HG02610 (cell line): Measurements from ENCODE around the gene FAM229A.

Source experiments
- ATAC-seq: cut with Tn5 transposase; IDR thresholded peaks from one replicate; pipeline ENCODE4 v1.9.1; 2021; ENCODE audit warnings: mild to moderate bottlenecking, moderate library complexity; ENCODE audit not compliant: unreplicated experiment

Gene FAM229A

GRCh38 chr1:32332290-32333079 is 29.8 kb downstream of the FAM229A start:
- no peak for ATAC-seq

- ATAC-seq = no peak
Measured at GRCh38 chr1:32331549-32331948, 30.7 kb downstream of the FAM229A start.

GRCh38 chr1:32330558-32331151 is 31.6 kb downstream of the FAM229A start:
- no peak for ATAC-seq

- ATAC-seq = no peak
Measured at GRCh38 chr1:32329931-32330466, 32.3 kb downstream of the FAM229A start.

- no peak for ATAC-seq
Measured at GRCh38 chr1:32327204-32327603, 35.1 kb downstream of the FAM229A start.

GRCh38 chr1:32321712-32322291 is 40.5 kb downstream of the FAM229A start:
- no peak for ATAC-seq

GRCh38 chr1:32318127-32318869 is 44.0 kb downstream of the FAM229A start:
- ATAC-seq = no peak

GRCh38 chr1:32316903-32317277 is 45.4 kb downstream of the FAM229A start:
- ATAC-seq = no peak

GRCh38 chr1:32311709-32312393 is 50.4 kb downstream of the FAM229A start:
- ATAC-seq = no peak
